GM12865 (cell line): Measurements from ENCODE around the gene ADGRD2.

ENCODE experiments used
- DNase-seq: peaks from one replicate; pipeline ENCODE4 v3.0.0; 2010; ENCODE audit warnings: low read depth
- H3K4me3 ChIP-seq: 2 replicates; pipeline ENCODE4 v1.5.1; 2011; ENCODE audit warnings: mild to moderate bottlenecking, low read depth, low read length, control low read depth
- CTCF ChIP-seq: IDR thresholded peaks from 2 replicates; pipeline ENCODE4 v1.5.1; 2011; ENCODE audit warnings: low read length, control low read depth, low read depth, inconsistent platforms; ENCODE audit not compliant: insufficient read depth; ENCODE audit errors: missing control alignments

ADGRD2 gene

GRCh38 chr9:124455820-124456219, 5.6 kb downstream of the ADGRD2 start:
- no peak for DNase-seq
- no peak for TF ChIP-seq CTCF
- no peak overlapping the region for H3K4me3 ChIP-seq

- no peak overlapping the region for H3K4me3 ChIP-seq
- no peak for DNase-seq
- no peak for TF ChIP-seq CTCF
These were observed 6.3 kb downstream of the ADGRD2 start for GRCh38 chr9:124456341-124457078.

- no peak for TF ChIP-seq CTCF
- DNase-seq, result no peak
- H3K4me3 ChIP-seq, result no peak overlapping the region
These were observed 7.0 kb downstream of the ADGRD2 start for GRCh38 chr9:124457079-124457886.

GRCh38 chr9:124457887-124458431, 7.7 kb downstream of the ADGRD2 start:
- no peak for DNase-seq
- no peak overlapping the region for H3K4me3 ChIP-seq
- TF ChIP-seq CTCF, result no peak

- no peak overlapping the region for H3K4me3 ChIP-seq
- no peak for TF ChIP-seq CTCF
- DNase-seq, result no peak
These were observed 8.2 kb downstream of the ADGRD2 start for GRCh38 chr9:124458441-124458840.

GRCh38 chr9:124462739-124463138, 12.5 kb downstream of the ADGRD2 start:
- DNase-seq, result no peak
- TF ChIP-seq CTCF, result no peak
- H3K4me3 ChIP-seq, result no peak overlapping the region

GRCh38 chr9:124465736-124466135, 15.5 kb downstream of the ADGRD2 start:
- DNase-seq, result no peak
- no peak overlapping the region for H3K4me3 ChIP-seq
- no peak for TF ChIP-seq CTCF
